Frontal cortex (tissue), 4 donors: Measurements from ENCODE around the gene WDR88. TPM values are rescaled to one million over a fixed set of nuclear protein-coding genes. Genes with fewer than 3 reads are reported as not detected.

Source experiments
- DNase-seq, 2 donors: peaks; one replicate each; pipeline ENCODE4 v3.0.0; 2012; ENCODE audit warnings: low spot score in 2 of 2
- FAIRE-seq: peaks from 2 replicates; lab custom pipeline; 2012; peaks lifted over from hg19 to GRCh38; lab: Jason Lieb, UNC
- total RNA-seq: library from RNA; depleted of rRNA; stranded (reverse); fragments of >200 nt; gene quantifications from one replicate; pipeline ENCODE4 v1.2.3, GENCODE V29; 2014
- donor health status: control.
- donor health status: control.
- donor health status: control.

WDR88 gene
- total RNA-seq, 1 donor from 2014 or later, result not detected

- no peak for DNase-seq
Measured at GRCh38 chr19:33194532-33194885, 62.6 kb downstream of the WDR88 start.

GRCh38 chr19:33194886-33195644, 63.2 kb downstream of the WDR88 start:
- no peak for FAIRE-seq
- no peak for DNase-seq

More at GRCh38 chr19:33194532-33194885, 62.6 kb downstream of the WDR88 start:
- FAIRE-seq, result no peak

- no peak for FAIRE-seq
- DNase-seq, result no peak
Measured at GRCh38 chr19:33195645-33196347, 63.9 kb downstream of the WDR88 start.

- DNase-seq, result no peak
- FAIRE-seq, result no peak
Measured at GRCh38 chr19:33196446-33197193, 64.7 kb downstream of the WDR88 start.

- DNase-seq, result no peak
- no peak for FAIRE-seq
Measured at GRCh38 chr19:33197591-33198000, 65.7 kb downstream of the WDR88 start.

GRCh38 chr19:33198169-33198568, 66.3 kb downstream of the WDR88 start:
- FAIRE-seq (no peak), DNase-seq (no peak)

GRCh38 chr19:33199441-33200265, 67.7 kb downstream of the WDR88 start:
- DNase-seq (no peak), FAIRE-seq (no peak)

- DNase-seq (no peak), FAIRE-seq (no peak)
Measured at GRCh38 chr19:33201473-33201872, 69.6 kb downstream of the WDR88 start.

GRCh38 chr19:33201886-33202545, 70.1 kb downstream of the WDR88 start:
- no peak for DNase-seq
- no peak for FAIRE-seq

GRCh38 chr19:33202546-33203507, 70.9 kb downstream of the WDR88 start:
- no peak for FAIRE-seq
- DNase-seq, result no peak

- DNase-seq, result no peak
- FAIRE-seq, result no peak
Measured at GRCh38 chr19:33203529-33203928, 71.6 kb downstream of the WDR88 start.

GRCh38 chr19:33204136-33204973, 72.4 kb downstream of the WDR88 start:
- no peak for DNase-seq

GRCh38 chr19:33205110-33205509, 73.2 kb downstream of the WDR88 start:
- FAIRE-seq (no peak), DNase-seq (no peak)

More at GRCh38 chr19:33204136-33204973, 72.4 kb downstream of the WDR88 start:
- FAIRE-seq, result no peak

GRCh38 chr19:33205531-33206260, 73.8 kb downstream of the WDR88 start:
- no peak for DNase-seq

GRCh38 chr19:33206261-33207039, 74.5 kb downstream of the WDR88 start:
- FAIRE-seq, result no peak
- DNase-seq, result no peak

More at GRCh38 chr19:33205531-33206260, 73.8 kb downstream of the WDR88 start:
- no peak for FAIRE-seq
